Measurements from ENCODE around the gene FAM98B.

GRCh38 chr15:38481113-38481512 lies 27.2 kb downstream of the FAM98B start:
- TF ChIP-seq CTCF (conservative IDR thresholded peaks at IDR 0.05; ENCODE audit: low read length), result no peak
- no peak for TF ChIP-seq EZH2phosphoT487 (IDR thresholded peaks at IDR 0.05; ENCODE audit: borderline replicate concordance)

Measured in Loucy (cell line).